K562 (cell line): ENCODE measurements around the gene PLEKHH3. TPM values are rescaled to one million over a fixed set of nuclear protein-coding genes. Genes with fewer than 3 reads are reported as not detected.
A peak's percentile ranks its signal among the peaks of the same experiment; 100 is the strongest.

Experiments used
- ARID2 ChIP-seq: fragments of 450-650 bp; IDR thresholded peaks from 2 replicates; pipeline ENCODE4 v1.6.1; 2017; ENCODE audit warnings: antibody characterized with exemption, mild to moderate bottlenecking
- CXXC5 ChIP-seq: fragments of 250-450 bp; sonication (Bioruptor Pico); IDR thresholded peaks from 2 replicates; pipeline ENCODE4 v1.8.0; 2022; ENCODE audit warnings: inconsistent platforms, mild to moderate bottlenecking, moderate library complexity
- MYC ChIP-seq, 2 experiments: fragments of 250-450 bp in 1 of 2; sonication (Bioruptor Pico) in 1 of 2; IDR thresholded peaks; 2 replicates each; pipeline versions ENCODE4 v1.5.1 to v1.6.1; 2012 to 2021; ENCODE audit warnings: low read depth in 2 of 2, borderline replicate concordance in 1 of 2, improper control_type of control experiment in 1 of 2, low read length in 1 of 2, mild to moderate bottlenecking in 1 of 2, moderate library complexity in 1 of 2
- POU5F1 ChIP-seq: fragments of 150-350 bp; IDR thresholded peaks from 2 replicates; pipeline ENCODE4 v1.6.1; 2014; ENCODE audit warnings: borderline replicate concordance, low read length, low read depth, mild to moderate bottlenecking; ENCODE audit not compliant: partially characterized antibody
- SOX6 ChIP-seq: fragments of 450-650 bp; IDR thresholded peaks from 2 replicates; pipeline ENCODE4 v1.6.1; 2014; ENCODE audit warnings: mild to moderate bottlenecking
- ZBTB17 ChIP-seq: fragments of 450-650 bp; formaldehyde crosslinking; IDR thresholded peaks from 2 replicates; pipeline ENCODE4 v1.4.0; 2020; ENCODE audit warnings: mild to moderate bottlenecking
- ZNF124 ChIP-seq: sonication (generic); formaldehyde crosslinking; IDR thresholded peaks from 2 replicates; pipeline ENCODE4 v1.8.1; 2022; ENCODE audit warnings: missing genetic modification reagents
- polyA plus RNA-seq, 8 experiments: library from polyadenylated mRNA; depleted of rRNA in 4 of 8; stranded (reverse) in 5 of 8; unstranded in 3 of 8; fragments of >200 nt; fragmentation: Nextera tagmentation in 2 of 8; fragmentation: Illumina TruSeq in 1 of 8; extraction: Ambion mirVana in 2 of 8; extraction: Trizol in 1 of 8; gene quantifications; 2 replicates each; pipeline versions ENCODE4 v1.2.1 to v1.2.3, GENCODE V29; 2011 to 2014; ENCODE audit warnings: inconsistent platforms in 1 of 8, missing spikeins in 1 of 8
- total RNA-seq, 7 experiments: library from RNA; depleted of rRNA in 6 of 7; stranded (reverse); fragments of >200 nt in 6 of 7; fragmentation: Illumina TruSeq in 2 of 7; extraction: Trizol in 2 of 7; gene quantifications; 2 replicates each; pipeline versions ENCODE4 v1.2.1 to v1.2.3, GENCODE V29; 2011 to 2021; ENCODE audit warnings: low replicate concordance in 1 of 7
- TF ChIP-seq, protein P1 (sequence below): fragments of 250-450 bp; sonication (Bioruptor Pico); IDR thresholded peaks from 2 replicates; pipeline ENCODE4 v1.5.0; 2021
- TF ChIP-seq, protein P2 (sequence below): fragments of 250-450 bp; sonication (Bioruptor Pico); IDR thresholded peaks from 2 replicates; pipeline ENCODE4 v1.5.0; 2021; ENCODE audit warnings: mild to moderate bottlenecking, moderate library complexity
- TF ChIP-seq, protein P3 (sequence below): fragments of 250-450 bp; sonication (Bioruptor Pico); IDR thresholded peaks from 2 replicates; pipeline ENCODE4 v1.5.0; 2022; ENCODE audit warnings: mild to moderate bottlenecking
- TF ChIP-seq, protein P4 (sequence below): IDR thresholded peaks from 3 replicates; pipeline ENCODE4 v1.6.1; 2011; ENCODE audit warnings: borderline replicate concordance, mild to moderate bottlenecking; ENCODE audit not compliant: insufficient read length, insufficient read depth
- TF ChIP-seq, protein P5 (sequence below): fragments of 450-650 bp; IDR thresholded peaks from 2 replicates; pipeline ENCODE4 v1.6.1; 2016
- TF ChIP-seq, protein P6 (sequence below): fragments of 200-800 bp; sonication (Bioruptor generic); IDR thresholded peaks from 2 replicates; pipeline ENCODE4 v1.6.1; 2016; ENCODE audit warnings: missing genetic modification characterization, missing compliant biosample characterization

PLEKHH3 gene
- total and polyA plus RNA-seq, 9 of the 15 experiments (the other 6 are each of a cell fraction or from before 2014, with no cell fraction given) = 0.58 to 34.5 (median 5.0) TPM

DNA sequence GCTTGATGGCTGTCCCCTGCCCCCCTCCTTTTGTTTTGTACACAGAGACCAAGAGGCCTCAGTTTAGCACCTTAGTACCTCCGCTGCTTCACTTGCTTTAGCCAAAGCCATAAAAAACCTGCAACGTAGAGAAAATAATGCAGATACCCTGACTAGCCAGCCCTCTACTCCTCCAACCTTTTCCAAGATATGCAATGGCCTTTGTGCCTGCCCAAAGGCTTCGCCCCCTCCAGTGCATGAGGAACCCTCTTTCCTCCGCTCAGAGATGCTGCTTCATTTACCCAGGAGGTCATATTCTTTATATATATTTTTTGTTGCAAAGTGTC, 22.6 kb upstream of the PLEKHH3 start (continued):
- TF ChIP-seq, protein P1, sequence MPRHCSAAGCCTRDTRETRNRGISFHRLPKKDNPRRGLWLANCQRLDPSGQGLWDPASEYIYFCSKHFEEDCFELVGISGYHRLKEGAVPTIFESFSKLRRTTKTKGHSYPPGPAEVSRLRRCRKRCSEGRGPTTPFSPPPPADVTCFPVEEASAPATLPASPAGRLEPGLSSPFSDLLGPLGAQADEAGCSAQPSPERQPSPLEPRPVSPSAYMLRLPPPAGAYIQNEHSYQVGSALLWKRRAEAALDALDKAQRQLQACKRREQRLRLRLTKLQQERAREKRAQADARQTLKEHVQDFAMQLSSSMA = no peak
- TF ChIP-seq ZNF124 (no peak), ARID2 (no peak), SOX6 (no peak), CXXC5 (CRISPR knock-in tag) (no peak), MYC (IDR thresholded peaks at IDR 0.05; ENCODE audit: low read depth, low read length) (no peak), MYC (CRISPR knock-in tag; IDR thresholded peaks at IDR 0.05; ENCODE audit: borderline replicate concordance, low read depth) (no peak), POU5F1 (no peak), ZBTB17 (CRISPR knock-in tag) (no peak)
- TF ChIP-seq, protein P2, sequence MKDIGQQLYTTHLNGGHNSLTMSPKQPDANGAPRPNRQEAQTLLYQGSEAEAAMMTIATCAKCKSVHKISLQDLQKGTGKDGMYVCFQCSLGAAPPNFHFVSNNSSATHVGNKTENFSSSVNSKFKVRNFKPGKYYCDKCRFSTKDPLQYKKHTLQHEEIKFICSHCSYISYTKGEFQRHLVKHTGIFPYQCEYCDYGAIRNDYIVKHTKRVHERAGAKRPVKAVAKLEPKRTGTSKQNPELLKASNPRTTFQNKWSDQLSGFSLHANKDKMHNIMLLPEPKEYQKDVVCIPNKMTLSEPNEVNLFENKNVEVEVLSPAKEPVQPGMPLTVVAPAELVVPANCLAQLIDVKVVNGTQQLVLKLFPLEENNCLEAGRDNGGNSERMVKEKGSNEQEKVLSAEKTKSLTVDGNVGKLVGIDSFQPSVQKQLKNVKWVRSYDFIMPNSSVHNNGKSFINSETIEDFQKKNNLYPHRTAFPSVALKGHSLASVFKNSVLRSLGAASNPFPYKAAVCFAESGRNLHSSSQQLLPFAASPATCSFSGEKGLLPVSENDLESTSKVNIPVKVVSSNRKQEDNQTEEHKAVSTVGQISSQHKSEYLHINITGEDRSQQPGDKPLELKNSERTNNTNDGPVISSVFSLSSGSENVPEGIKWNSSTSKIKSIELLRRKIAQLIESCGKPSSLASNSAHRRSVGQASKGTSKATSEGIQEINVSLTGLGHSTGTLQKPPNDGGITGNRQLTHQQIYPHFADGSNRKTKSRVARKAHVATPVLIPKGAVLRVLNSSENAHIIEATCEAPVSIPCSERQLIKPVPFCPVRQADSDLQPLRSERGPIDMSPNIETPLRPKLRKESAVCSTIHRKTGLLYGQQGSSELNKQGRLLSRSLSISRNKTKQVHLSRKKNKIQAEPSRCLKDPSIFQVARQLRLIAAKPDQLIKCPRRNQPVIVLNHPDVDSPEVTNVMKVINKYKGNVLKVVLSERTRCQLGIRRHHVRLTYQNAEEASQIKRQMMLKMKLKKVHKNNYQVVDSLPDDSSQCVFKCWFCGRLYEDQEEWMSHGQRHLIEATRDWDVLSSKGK (CRISPR knock-in tag) = no peak
- TF ChIP-seq, protein P3, sequence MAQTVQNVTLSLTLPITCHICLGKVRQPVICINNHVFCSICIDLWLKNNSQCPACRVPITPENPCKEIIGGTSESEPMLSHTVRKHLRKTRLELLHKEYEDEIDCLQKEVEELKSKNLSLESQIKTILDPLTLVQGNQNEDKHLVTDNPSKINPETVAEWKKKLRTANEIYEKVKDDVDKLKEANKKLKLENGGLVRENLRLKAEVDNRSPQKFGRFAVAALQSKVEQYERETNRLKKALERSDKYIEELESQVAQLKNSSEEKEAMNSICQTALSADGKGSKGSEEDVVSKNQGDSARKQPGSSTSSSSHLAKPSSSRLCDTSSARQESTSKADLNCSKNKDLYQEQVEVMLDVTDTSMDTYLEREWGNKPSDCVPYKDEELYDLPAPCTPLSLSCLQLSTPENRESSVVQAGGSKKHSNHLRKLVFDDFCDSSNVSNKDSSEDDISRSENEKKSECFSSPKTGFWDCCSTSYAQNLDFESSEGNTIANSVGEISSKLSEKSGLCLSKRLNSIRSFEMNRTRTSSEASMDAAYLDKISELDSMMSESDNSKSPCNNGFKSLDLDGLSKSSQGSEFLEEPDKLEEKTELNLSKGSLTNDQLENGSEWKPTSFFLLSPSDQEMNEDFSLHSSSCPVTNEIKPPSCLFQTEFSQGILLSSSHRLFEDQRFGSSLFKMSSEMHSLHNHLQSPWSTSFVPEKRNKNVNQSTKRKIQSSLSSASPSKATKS (CRISPR knock-in tag) = no peak
- TF ChIP-seq, protein P4, sequence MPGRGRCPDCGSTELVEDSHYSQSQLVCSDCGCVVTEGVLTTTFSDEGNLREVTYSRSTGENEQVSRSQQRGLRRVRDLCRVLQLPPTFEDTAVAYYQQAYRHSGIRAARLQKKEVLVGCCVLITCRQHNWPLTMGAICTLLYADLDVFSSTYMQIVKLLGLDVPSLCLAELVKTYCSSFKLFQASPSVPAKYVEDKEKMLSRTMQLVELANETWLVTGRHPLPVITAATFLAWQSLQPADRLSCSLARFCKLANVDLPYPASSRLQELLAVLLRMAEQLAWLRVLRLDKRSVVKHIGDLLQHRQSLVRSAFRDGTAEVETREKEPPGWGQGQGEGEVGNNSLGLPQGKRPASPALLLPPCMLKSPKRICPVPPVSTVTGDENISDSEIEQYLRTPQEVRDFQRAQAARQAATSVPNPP = no peak
- TF ChIP-seq, protein P5, sequence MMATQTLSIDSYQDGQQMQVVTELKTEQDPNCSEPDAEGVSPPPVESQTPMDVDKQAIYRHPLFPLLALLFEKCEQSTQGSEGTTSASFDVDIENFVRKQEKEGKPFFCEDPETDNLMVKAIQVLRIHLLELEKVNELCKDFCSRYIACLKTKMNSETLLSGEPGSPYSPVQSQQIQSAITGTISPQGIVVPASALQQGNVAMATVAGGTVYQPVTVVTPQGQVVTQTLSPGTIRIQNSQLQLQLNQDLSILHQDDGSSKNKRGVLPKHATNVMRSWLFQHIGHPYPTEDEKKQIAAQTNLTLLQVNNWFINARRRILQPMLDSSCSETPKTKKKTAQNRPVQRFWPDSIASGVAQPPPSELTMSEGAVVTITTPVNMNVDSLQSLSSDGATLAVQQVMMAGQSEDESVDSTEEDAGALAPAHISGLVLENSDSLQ = peak; percentile 2; the same call in 1 of the 2 replicates
- TF ChIP-seq, protein P6, sequence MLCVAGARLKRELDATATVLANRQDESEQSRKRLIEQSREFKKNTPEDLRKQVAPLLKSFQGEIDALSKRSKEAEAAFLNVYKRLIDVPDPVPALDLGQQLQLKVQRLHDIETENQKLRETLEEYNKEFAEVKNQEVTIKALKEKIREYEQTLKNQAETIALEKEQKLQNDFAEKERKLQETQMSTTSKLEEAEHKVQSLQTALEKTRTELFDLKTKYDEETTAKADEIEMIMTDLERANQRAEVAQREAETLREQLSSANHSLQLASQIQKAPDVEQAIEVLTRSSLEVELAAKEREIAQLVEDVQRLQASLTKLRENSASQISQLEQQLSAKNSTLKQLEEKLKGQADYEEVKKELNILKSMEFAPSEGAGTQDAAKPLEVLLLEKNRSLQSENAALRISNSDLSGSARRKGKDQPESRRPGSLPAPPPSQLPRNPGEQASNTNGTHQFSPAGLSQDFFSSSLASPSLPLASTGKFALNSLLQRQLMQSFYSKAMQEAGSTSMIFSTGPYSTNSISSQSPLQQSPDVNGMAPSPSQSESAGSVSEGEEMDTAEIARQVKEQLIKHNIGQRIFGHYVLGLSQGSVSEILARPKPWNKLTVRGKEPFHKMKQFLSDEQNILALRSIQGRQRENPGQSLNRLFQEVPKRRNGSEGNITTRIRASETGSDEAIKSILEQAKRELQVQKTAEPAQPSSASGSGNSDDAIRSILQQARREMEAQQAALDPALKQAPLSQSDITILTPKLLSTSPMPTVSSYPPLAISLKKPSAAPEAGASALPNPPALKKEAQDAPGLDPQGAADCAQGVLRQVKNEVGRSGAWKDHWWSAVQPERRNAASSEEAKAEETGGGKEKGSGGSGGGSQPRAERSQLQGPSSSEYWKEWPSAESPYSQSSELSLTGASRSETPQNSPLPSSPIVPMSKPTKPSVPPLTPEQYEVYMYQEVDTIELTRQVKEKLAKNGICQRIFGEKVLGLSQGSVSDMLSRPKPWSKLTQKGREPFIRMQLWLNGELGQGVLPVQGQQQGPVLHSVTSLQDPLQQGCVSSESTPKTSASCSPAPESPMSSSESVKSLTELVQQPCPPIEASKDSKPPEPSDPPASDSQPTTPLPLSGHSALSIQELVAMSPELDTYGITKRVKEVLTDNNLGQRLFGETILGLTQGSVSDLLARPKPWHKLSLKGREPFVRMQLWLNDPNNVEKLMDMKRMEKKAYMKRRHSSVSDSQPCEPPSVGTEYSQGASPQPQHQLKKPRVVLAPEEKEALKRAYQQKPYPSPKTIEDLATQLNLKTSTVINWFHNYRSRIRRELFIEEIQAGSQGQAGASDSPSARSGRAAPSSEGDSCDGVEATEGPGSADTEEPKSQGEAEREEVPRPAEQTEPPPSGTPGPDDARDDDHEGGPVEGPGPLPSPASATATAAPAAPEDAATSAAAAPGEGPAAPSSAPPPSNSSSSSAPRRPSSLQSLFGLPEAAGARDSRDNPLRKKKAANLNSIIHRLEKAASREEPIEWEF (CRISPR knock-in tag) = 0 out of 2 replicates have a peak, but pooled peaks have one; percentile 61
